Kidney epithelial cell (primary cell): ENCODE results near the gene KIAA1755. TPM values are rescaled to one million over a fixed set of nuclear protein-coding genes. Genes with fewer than 3 reads are reported as not detected.
"Not testable (repeated sequence)": the region's sequence is repeated elsewhere in the genome, so short reads cannot be mapped to it uniquely, and the experiment has no call there.

Experiments used
- DNase-seq: peaks from one replicate; pipeline ENCODE4 v3.0.0-alpha.2; 2010; ENCODE audit warnings: low read depth
- H3K27me3 ChIP-seq: 2 replicates; pipeline ENCODE4 v1.6.0; 2011; ENCODE audit warnings: low read length; ENCODE audit not compliant: control insufficient read depth, insufficient read depth
- H3K36me3 ChIP-seq: 2 replicates; pipeline ENCODE4 v1.5.1; 2011; ENCODE audit warnings: low read length; ENCODE audit not compliant: control insufficient read depth, insufficient read depth
- H3K4me3 ChIP-seq: 2 replicates; pipeline ENCODE4 v1.5.1; 2011; ENCODE audit warnings: low read depth, mild to moderate bottlenecking, control low read depth, low read length
- total RNA-seq: library from RNA; depleted of rRNA; stranded (reverse); fragments of >200 nt; gene quantifications from 2 replicates; pipeline ENCODE4 v1.2.3, GENCODE V29; 2015
- TF ChIP-seq, protein P1 (sequence below): IDR thresholded peaks from 2 replicates; pipeline ENCODE4 v1.5.1; 2011; ENCODE audit warnings: mild to moderate bottlenecking, moderate library complexity, low read length, control low read depth, inconsistent platforms; ENCODE audit not compliant: insufficient read depth, poor library complexity, severe bottlenecking

The KIAA1755 gene
- total RNA-seq, 1 donor from 2014 or later: 1.4 TPM

DNA sequence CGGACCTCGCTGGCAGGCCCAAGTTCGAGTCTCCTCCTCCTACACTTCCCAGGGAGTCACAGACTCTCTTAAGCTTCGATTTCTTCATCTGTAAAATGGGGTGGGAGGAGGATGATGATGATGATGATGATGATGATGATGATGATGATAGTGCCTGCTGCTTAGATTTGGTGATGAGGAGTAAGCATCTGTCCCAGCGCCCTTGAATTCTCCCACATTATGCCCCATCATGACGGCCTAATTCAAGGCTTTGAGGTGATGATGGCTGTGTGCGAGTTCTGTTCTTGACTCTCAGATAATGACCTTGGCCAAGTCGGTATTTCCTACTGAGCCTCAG is 487 bp upstream of the KIAA1755 start:
- H3K4me3 ChIP-seq: no peak overlapping the region
- TF ChIP-seq, protein P1, sequence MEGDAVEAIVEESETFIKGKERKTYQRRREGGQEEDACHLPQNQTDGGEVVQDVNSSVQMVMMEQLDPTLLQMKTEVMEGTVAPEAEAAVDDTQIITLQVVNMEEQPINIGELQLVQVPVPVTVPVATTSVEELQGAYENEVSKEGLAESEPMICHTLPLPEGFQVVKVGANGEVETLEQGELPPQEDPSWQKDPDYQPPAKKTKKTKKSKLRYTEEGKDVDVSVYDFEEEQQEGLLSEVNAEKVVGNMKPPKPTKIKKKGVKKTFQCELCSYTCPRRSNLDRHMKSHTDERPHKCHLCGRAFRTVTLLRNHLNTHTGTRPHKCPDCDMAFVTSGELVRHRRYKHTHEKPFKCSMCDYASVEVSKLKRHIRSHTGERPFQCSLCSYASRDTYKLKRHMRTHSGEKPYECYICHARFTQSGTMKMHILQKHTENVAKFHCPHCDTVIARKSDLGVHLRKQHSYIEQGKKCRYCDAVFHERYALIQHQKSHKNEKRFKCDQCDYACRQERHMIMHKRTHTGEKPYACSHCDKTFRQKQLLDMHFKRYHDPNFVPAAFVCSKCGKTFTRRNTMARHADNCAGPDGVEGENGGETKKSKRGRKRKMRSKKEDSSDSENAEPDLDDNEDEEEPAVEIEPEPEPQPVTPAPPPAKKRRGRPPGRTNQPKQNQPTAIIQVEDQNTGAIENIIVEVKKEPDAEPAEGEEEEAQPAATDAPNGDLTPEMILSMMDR: no peak
- H3K36me3 ChIP-seq: no peaks in the 10 kb centered on the region
- no peak for DNase-seq
- peaks cover 18% of the 10 kb centered on the region for H3K27me3 ChIP-seq

DNA sequence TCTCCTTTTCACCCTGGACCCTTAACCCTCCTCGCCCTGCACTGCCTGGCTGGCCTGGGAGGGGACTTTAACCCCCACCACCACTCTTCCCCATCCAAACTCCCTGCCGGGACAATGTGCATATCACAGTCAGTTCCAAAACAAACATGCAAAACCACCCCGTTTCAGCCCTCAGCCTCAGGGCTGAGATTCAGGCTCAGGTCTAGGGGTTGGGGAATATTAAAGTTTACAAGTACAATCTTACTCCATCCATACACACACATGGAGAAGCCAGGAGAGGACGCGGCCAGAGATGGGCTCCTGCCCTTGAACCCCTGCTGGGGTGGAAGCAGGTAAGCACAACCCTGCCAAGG is 534 bp downstream of the KIAA1755 start:
- TF ChIP-seq, protein P1: no peak
- no peak overlapping the region for H3K4me3 ChIP-seq
- no peak for DNase-seq

DNA sequence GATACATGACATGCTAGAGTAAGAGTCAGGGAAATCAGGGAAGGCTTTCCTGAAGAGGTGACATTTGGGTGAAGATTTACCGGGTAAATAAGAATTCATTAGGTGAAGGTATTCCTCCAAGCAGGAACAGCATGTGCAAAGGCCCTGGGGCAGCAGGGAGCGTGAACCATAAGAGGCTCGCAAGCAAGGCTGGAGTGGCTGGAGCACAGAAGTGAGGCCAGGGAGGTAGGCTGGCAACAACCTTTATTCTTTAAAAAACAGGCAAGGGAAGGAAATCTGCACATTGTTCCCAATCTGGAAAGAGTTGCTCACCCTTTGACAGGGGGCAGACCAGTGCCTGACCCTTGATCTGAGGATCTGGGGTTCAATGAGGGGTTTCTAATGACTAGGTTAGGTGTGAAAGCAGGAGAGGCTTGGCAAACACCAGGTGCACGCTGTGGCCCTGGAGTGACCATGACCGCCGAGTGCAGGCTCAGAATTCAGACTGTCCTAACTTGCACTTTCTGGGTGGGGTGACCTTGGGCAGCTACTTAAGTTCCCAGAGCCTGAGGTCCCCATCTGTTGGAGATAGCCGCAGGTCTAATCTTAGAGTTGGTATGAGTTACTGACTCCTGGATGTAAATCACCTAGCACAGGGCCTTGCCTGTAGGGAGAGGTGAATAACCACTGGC is 1.9 kb downstream of the KIAA1755 start:
- TF ChIP-seq, protein P1: no peak
- H3K27me3 ChIP-seq: peaks cover 18% of the 10 kb centered on the region
- H3K4me3 ChIP-seq: no peak overlapping the region
- no peaks in the 10 kb centered on the region for H3K36me3 ChIP-seq
- no peak for DNase-seq

More for the DNA sequence above, 534 bp downstream of the KIAA1755 start:
- Histone ChIP-seq H3K36me3 (no peaks in the 10 kb centered on the region), H3K27me3 (peaks cover 18% of the 10 kb centered on the region)

DNA sequence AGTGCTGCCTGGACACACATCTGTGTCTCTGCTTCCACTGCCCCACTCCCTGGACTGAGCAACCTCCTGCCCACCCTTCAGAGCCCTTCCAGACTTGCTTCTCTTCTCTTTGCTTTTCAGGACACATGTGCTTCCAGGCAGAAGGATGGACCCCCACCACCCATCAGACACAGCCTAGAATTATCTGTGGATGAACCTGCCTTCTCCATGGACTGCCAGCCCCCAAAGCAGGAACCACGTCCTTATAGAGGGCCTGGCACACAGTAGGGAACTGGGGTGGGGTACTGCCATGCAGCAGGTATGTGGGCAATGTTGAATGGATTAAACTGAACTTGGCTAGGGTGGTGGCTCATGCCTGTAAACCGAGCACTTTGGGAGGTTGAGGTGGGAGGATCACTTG is 3.6 kb downstream of the KIAA1755 start:
- DNase-seq: no peak
- H3K4me3 ChIP-seq: no peak overlapping the region
- TF ChIP-seq, protein P1: no peak
- peaks cover 18% of the 10 kb centered on the region for H3K27me3 ChIP-seq
- H3K36me3 ChIP-seq: no peaks in the 10 kb centered on the region

DNA sequence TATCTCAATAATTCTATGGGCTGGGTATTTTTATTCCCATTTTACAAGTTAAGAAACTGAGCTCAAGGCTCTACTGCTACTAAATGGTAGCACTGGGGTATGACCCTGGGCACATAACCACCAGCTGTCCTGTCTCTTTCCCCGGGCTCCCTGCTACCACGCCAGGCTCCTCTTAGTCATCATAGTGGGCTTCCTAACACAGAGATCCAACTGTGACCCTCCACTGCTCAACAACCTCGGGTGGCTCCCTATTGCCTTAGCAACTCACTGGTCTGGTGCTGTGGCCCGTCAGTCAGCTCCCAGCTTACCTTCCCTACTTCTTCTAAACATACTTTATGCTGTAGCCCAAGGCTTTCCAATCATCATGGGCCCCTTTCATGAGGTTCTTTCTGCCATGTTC is 4.5 kb downstream of the KIAA1755 start:
- H3K36me3 ChIP-seq: no peaks in the 10 kb centered on the region
- no peak for DNase-seq
- H3K4me3 ChIP-seq: no peak overlapping the region
- H3K27me3 ChIP-seq: peaks cover 16% of the 10 kb centered on the region
- TF ChIP-seq, protein P1: no peak

DNA sequence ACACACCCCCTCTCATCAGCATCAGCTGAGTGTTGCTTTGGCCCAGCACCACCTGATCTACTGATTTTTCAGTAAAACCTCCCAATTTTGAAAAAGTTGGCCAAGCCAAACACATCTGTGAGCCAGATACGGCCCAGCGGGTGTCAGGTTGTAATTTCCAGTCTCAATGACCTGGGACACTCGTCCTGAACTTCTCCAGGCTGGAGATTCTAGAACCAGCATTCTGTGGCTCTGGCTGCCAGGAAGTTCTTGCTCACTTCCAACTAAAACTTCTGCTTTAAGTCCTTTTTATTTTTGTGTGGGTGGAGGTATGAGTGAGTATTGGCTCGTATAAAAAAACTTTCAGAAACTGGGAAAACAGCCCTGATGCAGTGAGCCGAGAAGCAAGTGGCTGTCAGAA is 5.1 kb downstream of the KIAA1755 start:
- DNase-seq: no peak
- Histone ChIP-seq H3K4me3 (no peak overlapping the region), H3K36me3 (no peaks in the 10 kb centered on the region), H3K27me3 (peaks cover 11% of the 10 kb centered on the region)
- TF ChIP-seq, protein P1: no peak

DNA sequence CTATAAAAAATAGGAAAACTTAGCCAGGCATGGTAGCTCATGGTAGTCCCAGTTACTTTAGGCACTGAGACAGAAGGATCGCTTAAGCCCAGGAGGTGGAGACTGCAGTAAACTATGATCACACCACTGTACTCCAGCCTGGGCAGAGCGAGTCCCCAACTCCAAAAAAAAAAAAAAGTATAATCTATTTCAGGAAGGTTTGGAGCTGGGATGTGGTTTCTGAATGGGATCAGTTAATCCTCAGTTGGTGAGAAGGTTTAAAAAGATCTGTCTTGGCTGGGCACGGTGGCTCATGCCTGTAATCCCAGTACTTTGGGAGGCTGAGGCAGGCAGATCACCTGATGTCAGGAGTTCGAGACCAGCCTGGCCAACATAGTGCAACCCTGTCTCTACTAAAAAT is 5.9 kb downstream of the KIAA1755 start:
- H3K36me3 ChIP-seq, H3K4me3 ChIP-seq, H3K27me3 ChIP-seq, DNase-seq: not testable (repeated sequence)
